Suprapubic skin (tissue), 4 donors: Measurements from ENCODE around the gene BMPER.

Experiments used
- CTCF ChIP-seq, 2 donors: fragments of 200-600 bp in 1 of 2; fragments of 450-650 bp in 1 of 2; sonication (generic) in 1 of 2; IDR thresholded peaks; one replicate each; pipeline ENCODE4 v1.5.1; 2016 to 2019; ENCODE audit warnings: antibody characterized with exemption in 2 of 2, mild to moderate bottlenecking in 1 of 2, moderate library complexity in 1 of 2
- EP300 ChIP-seq: sonication (generic); formaldehyde crosslinking; IDR thresholded peaks from one replicate; pipeline ENCODE4 v1.6.1; 2017; ENCODE audit warnings: antibody characterized with exemption
- POLR2A ChIP-seq, 2 donors: fragments of 450-650 bp; IDR thresholded peaks; one replicate each; pipeline ENCODE4 v1.6.1; 2017; ENCODE audit warnings: antibody characterized with exemption in 2 of 2, mild to moderate bottlenecking in 2 of 2, moderate library complexity in 2 of 2
- POLR2AphosphoS5 ChIP-seq, 3 donors: sonication (generic); formaldehyde crosslinking; IDR thresholded peaks; one replicate each; pipeline ENCODE4 v1.6.1; 2017; ENCODE audit warnings: antibody characterized with exemption in 3 of 3

GRCh38 chr7:34013421-34013820, 108.1 kb downstream of the BMPER start:
- TF ChIP-seq POLR2A (IDR thresholded peaks at IDR 0.05) (no peak), CTCF (IDR thresholded peaks at IDR 0.05) (no peak), POLR2AphosphoS5 (IDR thresholded peaks at IDR 0.05) (no peak), EP300 (no peak)
